ENCODE results near the gene CIAO2B. TPM values are rescaled to one million over a fixed set of nuclear protein-coding genes. Genes with fewer than 3 reads are reported as not detected.

The CIAO2B gene
- total and polyA plus RNA-seq, 4 donors, result 51.1 to 120 (median 86.2) TPM

- no peak overlapping the region for H3K27ac ChIP-seq (ENCODE audit: low read depth in 1 of 2, low read length in 2 of 2)
- H3K36me3 ChIP-seq (ENCODE audit: control insufficient read depth in 4 of 4, insufficient read depth in 3 of 4, low read depth in 1 of 4, low read length in 3 of 4), result peaks cover 0 to 5% (median 2%) of the 10 kb centered on the region in 4 donors
- H3K9me3 ChIP-seq (ENCODE audit: control insufficient read depth in 4 of 4, low read length in 3 of 4), result no peaks in the 10 kb centered on the region
- peak; percentile 92 for DNase-seq (ENCODE audit: low spot score)
- H3K9ac ChIP-seq (ENCODE audit: low read depth in 1 of 2, low read length in 2 of 2), result no peak overlapping the region
- no peaks in the 10 kb centered on the region for H3K27me3 ChIP-seq (ENCODE audit: control insufficient read depth in 4 of 4, insufficient read depth in 4 of 4, low read length in 3 of 4)
- H3K4me3 ChIP-seq (ENCODE audit: low read depth in 1 of 3, low read length in 3 of 3), result no peak overlapping the region
- WGBS, result 29% methylated on average over 15 of the region's 15 CpGs
- peaks cover 0 to 15% (median 7%) of the 10 kb centered on the region in 4 donors for H3K4me1 ChIP-seq (ENCODE audit: control insufficient read depth in 4 of 4, insufficient read depth in 4 of 4, low read length in 3 of 4)
- TF ChIP-seq RAD21 (IDR thresholded peaks at IDR 0.05), result peak; percentile 99
- no peak for TF ChIP-seq NR2F2 (IDR thresholded peaks at IDR 0.05)
- TF ChIP-seq FOXA1 (IDR thresholded peaks at IDR 0.05), result no peak
- peak; percentile 25 to 50 for TF ChIP-seq HNF4A (conservative IDR thresholded peaks at IDR 0.05)
- peak; percentile 13 to 50 for TF ChIP-seq RXRA (IDR thresholded peaks at IDR 0.05)
- peak; percentile 97 for TF ChIP-seq CTCF (IDR thresholded peaks at IDR 0.05; ENCODE audit: low read depth, low read length, missing input control)
- TF ChIP-seq SP1 (IDR thresholded peaks at IDR 0.05), result no peak
Measured at GRCh38 chr16:66977341-66978113, 43.3 kb upstream of the CIAO2B start.

- H3K27me3 ChIP-seq (ENCODE audit: control insufficient read depth in 4 of 4, insufficient read depth in 4 of 4, low read length in 3 of 4), result no peaks in the 10 kb centered on the region
- peaks cover 0 to 7% (median 5%) of the 10 kb centered on the region in 4 donors for H3K36me3 ChIP-seq (ENCODE audit: control insufficient read depth in 4 of 4, insufficient read depth in 3 of 4, low read depth in 1 of 4, low read length in 3 of 4)
- no peak overlapping the region for H3K4me3 ChIP-seq (ENCODE audit: low read depth in 1 of 3, low read length in 3 of 3)
- no peak overlapping the region for H3K9ac ChIP-seq (ENCODE audit: low read depth in 1 of 2, low read length in 2 of 2)
- DNase-seq (ENCODE audit: low spot score), result no peak
- WGBS, result 45% methylated on average over 13 of the region's 13 CpGs
- H3K27ac ChIP-seq (ENCODE audit: low read depth in 1 of 2, low read length in 2 of 2), result peak overlapping the region; percentile 39 to 65
- H3K4me1 ChIP-seq (ENCODE audit: control insufficient read depth in 4 of 4, insufficient read depth in 4 of 4, low read length in 3 of 4), result peaks cover 0 to 15% (median 7%) of the 10 kb centered on the region in 4 donors
- no peaks in the 10 kb centered on the region for H3K9me3 ChIP-seq (ENCODE audit: control insufficient read depth in 4 of 4, low read length in 3 of 4)
- no peak for TF ChIP-seq ATF3 (IDR thresholded peaks at IDR 0.05)
- TF ChIP-seq HNF4G (IDR thresholded peaks at IDR 0.05), result no peak
- TF ChIP-seq SP1 (IDR thresholded peaks at IDR 0.05), result no peak
- no peak for TF ChIP-seq ZBTB33 (IDR thresholded peaks at IDR 0.05)
- no peak for TF ChIP-seq RAD21 (IDR thresholded peaks at IDR 0.05)
- TF ChIP-seq FOXA2 (IDR thresholded peaks at IDR 0.05), result no peak
- no peak for TF ChIP-seq YY1 (IDR thresholded peaks at IDR 0.05)
- no peak for TF ChIP-seq RXRA (IDR thresholded peaks at IDR 0.05)
- TF ChIP-seq NR2F2 (IDR thresholded peaks at IDR 0.05), result no peak
- TF ChIP-seq FOXA1 (IDR thresholded peaks at IDR 0.05), result no peak
- no peak for TF ChIP-seq GABPA (IDR thresholded peaks at IDR 0.05 in 1 of 2, conservative IDR thresholded peaks at IDR 0.05 in 1 of 2)
- TF ChIP-seq REST (IDR thresholded peaks at IDR 0.05), result no peak
- no peak for TF ChIP-seq CTCF (IDR thresholded peaks at IDR 0.05; ENCODE audit: low read depth, low read length, missing input control)
Measured at GRCh38 chr16:66976746-66977145, 42.5 kb upstream of the CIAO2B start.

Data from liver (tissue), 9 donors.